SU-DHL-6 (cell line): ENCODE measurements around the gene BUB3.

ENCODE experiments used
- H2AFZ ChIP-seq: fragments of 200-600 bp; sonication (generic); 2 replicates; pipeline ENCODE4 v1.6.1; 2014; ENCODE audit warnings: low read depth, mild to moderate bottlenecking, moderate library complexity, mixed read lengths, antibody characterized with exemption, low read length; ENCODE audit not compliant: severe bottlenecking
- H3F3A ChIP-seq: fragments of 200-600 bp; shearing (Covaris generic); 2 replicates; pipeline ENCODE4 v1.6.0; 2016; ENCODE audit warnings: antibody characterized with exemption, mild to moderate bottlenecking; ENCODE audit not compliant: insufficient read depth
- H3K27ac ChIP-seq: fragments of 200-600 bp; sonication (generic); 2 replicates; pipeline ENCODE4 v1.5.1; 2016; ENCODE audit warnings: low read depth, mild to moderate bottlenecking, low read length, moderate library complexity, mixed read lengths
- H3K27me3 ChIP-seq: fragments of 200-600 bp; sonication (generic), shearing (Covaris generic); 2 replicates; pipeline ENCODE4 v1.6.0; 2014; ENCODE audit warnings: mild to moderate bottlenecking, low read length
- H3K36me3 ChIP-seq: fragments of 200-600 bp; sonication (generic); 2 replicates; pipeline ENCODE4 v1.6.1; 2014; ENCODE audit warnings: mild to moderate bottlenecking, low read length, mixed read lengths
- H3K4me2 ChIP-seq: fragments of 300-600, 200-600 bp; shearing (Covaris generic), sonication (generic); 2 replicates; pipeline ENCODE4 v1.6.0; 2014; ENCODE audit warnings: low read length, low read depth, mild to moderate bottlenecking; ENCODE audit not compliant: poor library complexity, severe bottlenecking
- H3K4me3 ChIP-seq: fragments of 200-600 bp; sonication (generic); 2 replicates; pipeline ENCODE4 v1.5.1; 2014; ENCODE audit warnings: antibody characterized with exemption, low read length, mild to moderate bottlenecking, mixed read lengths; ENCODE audit not compliant: insufficient read depth, poor library complexity, severe bottlenecking
- H3K79me2 ChIP-seq: fragments of 200-600 bp; sonication (generic); 2 replicates; pipeline ENCODE4 v1.6.1; 2014; ENCODE audit warnings: mild to moderate bottlenecking, low read length, moderate library complexity; ENCODE audit not compliant: insufficient read depth
- H3K9ac ChIP-seq: fragments of 200-600 bp; sonication (generic); 2 replicates; pipeline ENCODE4 v1.7.0; 2014; ENCODE audit warnings: mild to moderate bottlenecking, low read length
- H3K9me2 ChIP-seq: fragments of 200-600 bp; sonication (generic); replicated peaks from 2 replicates; pipeline ENCODE4 v1.6.1; 2014; ENCODE audit warnings: low read length; ENCODE audit not compliant: insufficient read depth
- H3K9me3 ChIP-seq: fragments of 200-600 bp; sonication (generic); 2 replicates; pipeline ENCODE4 v1.6.1; 2014; ENCODE audit warnings: low read length, mixed read lengths; ENCODE audit not compliant: insufficient read depth
- H4K20me1 ChIP-seq: fragments of 200-600 bp; sonication (generic); 2 replicates; pipeline ENCODE4 v1.6.1; 2014; ENCODE audit warnings: low read depth, mild to moderate bottlenecking, antibody characterized with exemption, low read length, moderate library complexity, mixed read lengths
- EZH2phosphoT487 ChIP-seq: fragments of 200-600 bp; sonication (generic), shearing (Covaris generic); conservative IDR thresholded peaks from 2 replicates; pipeline ENCODE4 v1.6.1; 2018; ENCODE audit warnings: mild to moderate bottlenecking, antibody characterized with exemption, low read length, moderate library complexity, mixed read lengths
- TF ChIP-seq, protein P1 (sequence below): fragments of 200-600 bp; sonication (generic); IDR thresholded peaks from one replicate; pipeline ENCODE4 v1.5.1; 2017; ENCODE audit warnings: antibody characterized with exemption, mild to moderate bottlenecking, low read length, moderate library complexity; ENCODE audit not compliant: insufficient read depth, poor library complexity, severe bottlenecking

BUB3 gene

DNA sequence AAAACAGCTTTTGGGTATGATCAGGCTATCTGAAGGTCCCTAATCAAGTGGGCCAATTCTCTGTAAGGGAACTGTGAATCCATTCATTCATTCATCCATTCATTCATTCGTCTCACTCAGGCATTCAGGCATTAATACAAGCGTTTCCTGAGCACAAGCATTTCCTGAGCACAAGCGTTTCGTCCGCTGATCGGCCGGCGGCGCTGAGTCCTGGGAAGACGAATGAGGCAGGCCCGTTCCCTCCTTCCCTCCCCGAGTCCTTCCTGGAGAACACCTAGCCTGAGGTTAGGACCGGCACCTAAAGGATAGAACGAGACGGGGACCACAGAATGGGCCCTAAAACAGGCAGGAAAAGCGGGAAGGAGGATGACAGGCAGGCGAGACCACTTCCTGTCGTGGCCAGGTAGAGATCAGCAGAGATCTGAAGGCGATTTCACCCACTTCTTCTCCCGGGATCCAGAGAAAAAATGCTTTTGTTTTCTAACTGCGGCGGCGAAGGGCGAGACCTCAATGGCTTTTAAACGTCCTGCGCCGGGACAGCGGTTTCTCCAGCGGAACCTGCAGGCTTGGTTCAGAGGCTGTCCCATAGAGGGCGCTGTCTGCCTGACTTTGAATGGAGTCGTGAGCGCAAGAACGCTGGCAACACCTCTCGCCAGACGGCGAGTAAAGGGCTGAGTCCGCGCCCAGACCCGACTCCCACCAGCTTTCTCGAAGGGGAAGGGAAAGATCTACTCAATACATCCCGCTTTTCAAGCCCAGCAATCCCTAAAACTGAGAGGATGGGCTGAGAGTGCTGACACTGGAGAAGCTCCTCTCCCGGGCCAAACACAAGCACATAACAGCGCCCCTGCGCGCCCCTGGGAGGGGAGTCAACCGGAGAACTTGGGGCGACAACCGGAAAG, 21.4 kb upstream of the BUB3 start:
- Histone ChIP-seq H3K36me3 (no peaks in the 10 kb centered on the region), H3K27ac (no peak overlapping the region), H3F3A (no peaks in the 10 kb centered on the region), H3K79me2 (no peaks in the 10 kb centered on the region), H3K9me3 (no peaks in the 10 kb centered on the region), H3K4me3 (no peak overlapping the region), H3K9ac (no peak overlapping the region), H3K4me2 (no peak overlapping the region), H2AFZ (no peak overlapping the region), H3K27me3 (no peaks in the 10 kb centered on the region), H4K20me1 (no peaks in the 10 kb centered on the region), H3K9me2 (no peaks in the 10 kb centered on the region)
- no peak for TF ChIP-seq EZH2phosphoT487
- TF ChIP-seq, protein P1, sequence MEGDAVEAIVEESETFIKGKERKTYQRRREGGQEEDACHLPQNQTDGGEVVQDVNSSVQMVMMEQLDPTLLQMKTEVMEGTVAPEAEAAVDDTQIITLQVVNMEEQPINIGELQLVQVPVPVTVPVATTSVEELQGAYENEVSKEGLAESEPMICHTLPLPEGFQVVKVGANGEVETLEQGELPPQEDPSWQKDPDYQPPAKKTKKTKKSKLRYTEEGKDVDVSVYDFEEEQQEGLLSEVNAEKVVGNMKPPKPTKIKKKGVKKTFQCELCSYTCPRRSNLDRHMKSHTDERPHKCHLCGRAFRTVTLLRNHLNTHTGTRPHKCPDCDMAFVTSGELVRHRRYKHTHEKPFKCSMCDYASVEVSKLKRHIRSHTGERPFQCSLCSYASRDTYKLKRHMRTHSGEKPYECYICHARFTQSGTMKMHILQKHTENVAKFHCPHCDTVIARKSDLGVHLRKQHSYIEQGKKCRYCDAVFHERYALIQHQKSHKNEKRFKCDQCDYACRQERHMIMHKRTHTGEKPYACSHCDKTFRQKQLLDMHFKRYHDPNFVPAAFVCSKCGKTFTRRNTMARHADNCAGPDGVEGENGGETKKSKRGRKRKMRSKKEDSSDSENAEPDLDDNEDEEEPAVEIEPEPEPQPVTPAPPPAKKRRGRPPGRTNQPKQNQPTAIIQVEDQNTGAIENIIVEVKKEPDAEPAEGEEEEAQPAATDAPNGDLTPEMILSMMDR = peak; percentile 76

DNA sequence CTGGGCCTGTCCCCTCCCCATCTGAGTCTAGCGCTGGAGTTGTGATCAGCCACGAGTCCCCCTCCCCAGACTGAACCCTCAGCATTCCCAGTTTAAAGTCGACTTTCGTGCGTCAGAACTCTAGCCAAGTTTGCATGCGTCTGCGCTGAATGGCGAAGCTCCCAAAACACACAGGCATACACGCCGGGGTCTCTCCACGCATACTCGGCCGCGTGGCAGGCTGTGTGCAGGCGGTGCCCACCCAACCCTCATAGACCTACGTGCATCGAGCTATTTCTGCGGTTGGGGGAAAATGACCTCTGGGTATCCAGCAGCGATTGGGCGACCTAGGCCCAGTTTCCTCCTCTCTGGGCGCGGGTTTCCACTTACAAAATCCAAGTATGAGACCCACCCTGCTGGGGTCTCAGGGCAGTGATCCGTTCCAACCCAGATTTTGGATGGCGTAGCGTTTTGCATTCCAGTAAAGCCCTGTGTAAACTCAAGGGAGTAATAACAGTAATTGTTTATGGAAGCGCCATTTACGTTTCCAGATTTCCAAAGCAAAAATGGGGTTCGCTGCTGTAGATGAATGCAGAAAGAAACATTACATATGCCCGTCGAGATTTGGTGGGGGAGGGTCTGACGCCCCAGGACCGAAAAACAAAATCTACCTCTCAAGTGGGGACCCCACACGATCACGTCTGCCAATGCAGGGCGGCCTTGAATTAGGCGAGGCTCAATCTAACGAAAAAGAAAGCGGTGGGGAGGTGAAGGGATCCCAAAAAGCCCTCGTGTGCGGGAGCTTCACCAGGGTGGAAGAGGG, 20.5 kb upstream of the BUB3 start:
- no peak overlapping the region for H3K27ac ChIP-seq
- no peak overlapping the region for H3K9ac ChIP-seq
- H3K27me3 ChIP-seq = no peaks in the 10 kb centered on the region
- no peaks in the 10 kb centered on the region for H3F3A ChIP-seq
- no peaks in the 10 kb centered on the region for H3K9me3 ChIP-seq
- no peaks in the 10 kb centered on the region for H3K36me3 ChIP-seq
- H2AFZ ChIP-seq = no peak overlapping the region
- no peak overlapping the region for H3K4me2 ChIP-seq
- H4K20me1 ChIP-seq = no peaks in the 10 kb centered on the region
- H3K4me3 ChIP-seq = no peak overlapping the region
- H3K79me2 ChIP-seq = no peaks in the 10 kb centered on the region
- TF ChIP-seq, protein P1 = no peak
- no peak for TF ChIP-seq EZH2phosphoT487
- no peaks in the 10 kb centered on the region for H3K9me2 ChIP-seq

DNA sequence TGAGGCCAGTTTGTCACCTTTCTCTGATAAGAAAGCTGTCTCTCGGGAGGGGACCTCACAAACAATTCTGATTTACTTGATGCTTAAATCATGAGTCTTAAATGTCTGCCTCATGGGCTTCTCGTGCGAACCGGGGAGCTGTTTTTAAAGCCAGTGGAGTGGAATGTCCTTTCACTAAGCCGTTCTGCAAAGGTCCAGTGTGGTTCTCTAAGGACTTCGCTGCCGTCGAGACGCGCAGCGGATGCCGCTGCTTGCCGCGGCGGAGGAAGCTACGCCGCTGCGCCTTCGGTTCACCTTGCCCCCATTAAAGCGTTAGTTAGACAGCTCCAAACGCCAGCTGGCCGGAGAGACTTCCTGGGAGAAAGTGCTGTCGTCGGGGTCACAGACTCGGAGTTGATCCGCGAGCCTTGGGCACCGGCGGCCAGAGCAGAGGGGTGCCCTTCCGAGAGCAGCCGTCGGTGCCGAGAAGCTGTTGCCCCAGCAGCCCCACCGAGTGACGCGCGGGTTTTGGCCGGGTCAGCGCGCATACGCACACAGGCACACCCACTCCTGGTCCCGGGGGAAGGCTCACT, 19.8 kb upstream of the BUB3 start:
- Histone ChIP-seq H3F3A (no peaks in the 10 kb centered on the region), H3K27ac (no peak overlapping the region), H3K79me2 (no peaks in the 10 kb centered on the region), H2AFZ (no peak overlapping the region), H3K9me2 (no peaks in the 10 kb centered on the region), H4K20me1 (no peaks in the 10 kb centered on the region), H3K36me3 (no peaks in the 10 kb centered on the region), H3K4me2 (no peak overlapping the region), H3K27me3 (no peaks in the 10 kb centered on the region), H3K9me3 (no peaks in the 10 kb centered on the region), H3K9ac (no peak overlapping the region), H3K4me3 (no peak overlapping the region)
- TF ChIP-seq, protein P1 = no peak
- no peak for TF ChIP-seq EZH2phosphoT487
